Spinal cord (tissue), 10 donors: ENCODE measurements around the gene THRSP. TPM values are rescaled to one million over a fixed set of nuclear protein-coding genes. Genes with fewer than 3 reads are reported as not detected.
"Not testable (repeated sequence)": the region's sequence is repeated elsewhere in the genome, so short reads cannot be mapped to it uniquely, and the experiment has no call there.

Source experiments
- DNase-seq, 6 donors: peaks; one replicate each; pipeline versions ENCODE4 v3.0.0 to v3.0.0-alpha.2; 2013 to 2015; ENCODE audit warnings: low spot score in 6 of 6, low read depth in 4 of 6
- H3K27ac ChIP-seq: one replicate; pipeline ENCODE4 v1.5.1; 2013; ENCODE audit warnings: low read depth, low read length, control low read depth
- H3K27me3 ChIP-seq: one replicate; pipeline ENCODE4 v1.6.1; 2013; ENCODE audit warnings: low read length; ENCODE audit not compliant: control insufficient read depth, insufficient read depth
- H3K36me3 ChIP-seq: one replicate; pipeline ENCODE4 v1.6.1; 2013; ENCODE audit warnings: low read length; ENCODE audit not compliant: control insufficient read depth, insufficient read depth
- H3K4me1 ChIP-seq: one replicate; pipeline ENCODE4 v1.6.1; 2013; ENCODE audit warnings: low read length; ENCODE audit not compliant: control insufficient read depth, insufficient read depth
- H3K4me3 ChIP-seq: one replicate; pipeline ENCODE4 v1.5.1; 2013; ENCODE audit warnings: low read depth, low read length, control low read depth
- H3K9me3 ChIP-seq: one replicate; pipeline ENCODE4 v1.6.1; 2013; ENCODE audit warnings: low read length; ENCODE audit not compliant: control insufficient read depth, insufficient read depth
- whole genome bisulfite sequencing: methylation state at CpG from one replicate; pipeline ENCODE4 v1.1.5; 2013; ENCODE audit warnings: missing lambda C conversion rate; ENCODE audit not compliant: insufficient coverage; 5-methylcytosine and 5-hydroxymethylcytosine counted together
- polyA plus RNA-seq, 2 donors: library from polyadenylated mRNA; unstranded; fragments of 120-200 nt; gene quantifications; one replicate each; pipeline ENCODE4 v1.2.1, GENCODE V29; 2013; ENCODE audit not compliant: insufficient read length in 2 of 2
- total RNA-seq, 2 donors: library from RNA; depleted of rRNA in 1 of 2; stranded (reverse); fragments of 120-200 nt in 1 of 2; fragments of >200 nt in 1 of 2; gene quantifications; one replicate each; pipeline versions ENCODE4 v1.2.3 to v1.2.4, GENCODE V29; 2013 to 2014
- donor health status: healthy.

The THRSP gene
- total and polyA plus RNA-seq, 4 donors, result 0.11 to 0.41 (median 0.24) TPM

- DNase-seq, result no peak
- no peaks in the 10 kb centered on the region for H3K9me3 ChIP-seq
Observed at GRCh38 chr11:78027759-78028158, 35.9 kb upstream of the THRSP start.

GRCh38 chr11:78028423-78028822 is 35.2 kb upstream of the THRSP start:
- not testable (repeated sequence) for H3K27ac ChIP-seq, DNase-seq, H3K4me3 ChIP-seq, H3K9me3 ChIP-seq, H3K27me3 ChIP-seq, H3K36me3 ChIP-seq
- whole genome bisulfite sequencing, result 95% methylated on average over 6 of the region's 9 CpGs
- H3K4me1 ChIP-seq, result peaks cover 27% of the 10 kb centered on the region

More at GRCh38 chr11:78027759-78028158, 35.9 kb upstream of the THRSP start:
- Histone ChIP-seq H3K27ac (no peak overlapping the region), H3K27me3 (no peaks in the 10 kb centered on the region), H3K4me1 (peaks cover 34% of the 10 kb centered on the region), H3K36me3 (no peaks in the 10 kb centered on the region), H3K4me3 (no peak overlapping the region)
- WGBS, result 83% methylated on average over 1 of the region's 2 CpGs

GRCh38 chr11:78030429-78031325 is 33.0 kb upstream of the THRSP start:
- H3K4me1 ChIP-seq, result peaks cover 26% of the 10 kb centered on the region
- H3K9me3 ChIP-seq, result no peaks in the 10 kb centered on the region
- no peaks in the 10 kb centered on the region for H3K27me3 ChIP-seq
- peak overlapping the region; percentile 92 for H3K27ac ChIP-seq
- H3K4me3 ChIP-seq, result no peak overlapping the region
- WGBS, result 4% methylated on average over 4 of the region's 7 CpGs
- H3K36me3 ChIP-seq, result no peaks in the 10 kb centered on the region
- DNase-seq, result peak; percentile 84 to 99 (median 92)

- peaks cover 26% of the 10 kb centered on the region for H3K4me1 ChIP-seq
- H3K27me3 ChIP-seq, result no peaks in the 10 kb centered on the region
- H3K27ac ChIP-seq, result peak overlapping the region; percentile 92
- no peak overlapping the region for H3K4me3 ChIP-seq
- 100% methylated on average over 1 of the region's 3 CpGs for WGBS
- H3K9me3 ChIP-seq, result no peaks in the 10 kb centered on the region
- DNase-seq, result no peak
- H3K36me3 ChIP-seq, result no peaks in the 10 kb centered on the region
Observed at GRCh38 chr11:78031629-78032028, 32.0 kb upstream of the THRSP start.

- no peaks in the 10 kb centered on the region for H3K36me3 ChIP-seq
- H3K4me3 ChIP-seq, result no peak overlapping the region
- peaks cover 28% of the 10 kb centered on the region for H3K4me1 ChIP-seq
- H3K9me3 ChIP-seq, result no peaks in the 10 kb centered on the region
- peak overlapping the region; percentile 92 for H3K27ac ChIP-seq
- DNase-seq, result peak in 1 of 6 donors; percentile 35
- no peaks in the 10 kb centered on the region for H3K27me3 ChIP-seq
Observed at GRCh38 chr11:78032090-78032489, 31.6 kb upstream of the THRSP start.

GRCh38 chr11:78033040-78033439 is 30.6 kb upstream of the THRSP start:
- Histone ChIP-seq H3K4me1 (peaks cover 30% of the 10 kb centered on the region), H3K27ac (no peak overlapping the region), H3K4me3 (no peak overlapping the region), H3K27me3 (no peaks in the 10 kb centered on the region), H3K9me3 (no peaks in the 10 kb centered on the region), H3K36me3 (no peaks in the 10 kb centered on the region)
- DNase-seq, result no peak
- 95% methylated on average over 2 of the region's 4 CpGs for WGBS

- H3K36me3 ChIP-seq, result no peaks in the 10 kb centered on the region
- H3K27ac ChIP-seq, result no peak overlapping the region
- H3K27me3 ChIP-seq, result no peaks in the 10 kb centered on the region
- H3K9me3 ChIP-seq, result no peaks in the 10 kb centered on the region
- peaks cover 41% of the 10 kb centered on the region for H3K4me1 ChIP-seq
- 73% methylated on average over 7 of the region's 10 CpGs for WGBS
- no peak overlapping the region for H3K4me3 ChIP-seq
- no peak for DNase-seq
Observed at GRCh38 chr11:78034623-78035022, 29.0 kb upstream of the THRSP start.

- WGBS, result 96% methylated on average over 2 of the region's 3 CpGs
- no peaks in the 10 kb centered on the region for H3K36me3 ChIP-seq
- no peak overlapping the region for H3K27ac ChIP-seq
- H3K4me3 ChIP-seq, result no peak overlapping the region
- H3K4me1 ChIP-seq, result peaks cover 39% of the 10 kb centered on the region
- H3K27me3 ChIP-seq, result no peaks in the 10 kb centered on the region
- DNase-seq, result no peak
- no peaks in the 10 kb centered on the region for H3K9me3 ChIP-seq
Observed at GRCh38 chr11:78036313-78036712, 27.3 kb upstream of the THRSP start.

- no peak for DNase-seq
- Histone ChIP-seq H3K27ac (no peak overlapping the region), H3K36me3 (no peaks in the 10 kb centered on the region), H3K27me3 (no peaks in the 10 kb centered on the region), H3K4me3 (no peak overlapping the region), H3K9me3 (no peaks in the 10 kb centered on the region), H3K4me1 (peaks cover 31% of the 10 kb centered on the region)
- 83% methylated on average over 3 of the region's 3 CpGs for WGBS
Observed at GRCh38 chr11:78037056-78037455, 26.6 kb upstream of the THRSP start.
